D721Med (cell line): ENCODE results near the gene TBC1D8.
A peak's percentile ranks its signal among the peaks of the same experiment; 100 is the strongest.

ENCODE experiments used
- DNase-seq: peaks from one replicate; pipeline ENCODE4 v3.0.0; 2011; ENCODE audit warnings: low spot score; ENCODE audit not compliant: insufficient read length
- FAIRE-seq: peaks from 2 replicates; lab custom pipeline; 2011; peaks lifted over from hg19 to GRCh38; lab: Jason Lieb, UNC
- CTCF ChIP-seq: IDR thresholded peaks from 2 replicates; pipeline ENCODE4 v1.5.1; 2012; ENCODE audit warnings: mild to moderate bottlenecking, control low read depth; ENCODE audit not compliant: insufficient read depth; ENCODE audit errors: missing control alignments

The TBC1D8 gene

DNA sequence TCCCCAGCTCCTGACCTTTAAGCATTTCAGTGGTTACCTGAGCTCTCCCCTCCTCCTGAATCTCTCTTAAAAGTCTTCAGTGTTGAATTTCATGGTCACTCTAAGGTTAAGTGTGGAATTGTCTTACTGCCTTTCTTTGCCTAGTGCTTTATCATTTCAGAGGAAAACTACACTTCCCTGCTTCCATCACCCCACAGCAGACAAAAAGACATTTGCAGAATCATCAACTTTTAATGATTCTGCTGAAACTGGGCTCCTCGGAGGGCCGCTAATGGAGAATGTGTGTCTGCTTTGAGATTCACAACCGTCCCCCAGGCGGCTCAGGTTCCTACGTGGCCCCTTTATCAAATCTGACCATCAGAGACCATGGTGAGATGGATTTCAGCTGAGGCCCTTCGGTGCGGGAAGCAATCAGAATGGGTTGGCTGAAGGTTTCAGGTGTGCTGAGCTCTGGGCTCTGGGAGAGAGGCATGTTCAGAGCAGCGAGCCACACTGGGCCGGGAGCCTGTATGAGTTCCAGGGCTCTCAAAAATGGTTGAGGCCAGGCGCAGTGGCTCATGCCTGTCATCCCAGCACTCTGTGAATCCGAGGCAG, 41.9 kb upstream of the TBC1D8 start:
- FAIRE-seq: no peak
- no peak for DNase-seq
- no peak for TF ChIP-seq CTCF

GRCh38 chr2:101190747-101191516, 39.8 kb upstream of the TBC1D8 start:
- no peak for TF ChIP-seq CTCF
- DNase-seq (no peak), FAIRE-seq (no peak)

DNA sequence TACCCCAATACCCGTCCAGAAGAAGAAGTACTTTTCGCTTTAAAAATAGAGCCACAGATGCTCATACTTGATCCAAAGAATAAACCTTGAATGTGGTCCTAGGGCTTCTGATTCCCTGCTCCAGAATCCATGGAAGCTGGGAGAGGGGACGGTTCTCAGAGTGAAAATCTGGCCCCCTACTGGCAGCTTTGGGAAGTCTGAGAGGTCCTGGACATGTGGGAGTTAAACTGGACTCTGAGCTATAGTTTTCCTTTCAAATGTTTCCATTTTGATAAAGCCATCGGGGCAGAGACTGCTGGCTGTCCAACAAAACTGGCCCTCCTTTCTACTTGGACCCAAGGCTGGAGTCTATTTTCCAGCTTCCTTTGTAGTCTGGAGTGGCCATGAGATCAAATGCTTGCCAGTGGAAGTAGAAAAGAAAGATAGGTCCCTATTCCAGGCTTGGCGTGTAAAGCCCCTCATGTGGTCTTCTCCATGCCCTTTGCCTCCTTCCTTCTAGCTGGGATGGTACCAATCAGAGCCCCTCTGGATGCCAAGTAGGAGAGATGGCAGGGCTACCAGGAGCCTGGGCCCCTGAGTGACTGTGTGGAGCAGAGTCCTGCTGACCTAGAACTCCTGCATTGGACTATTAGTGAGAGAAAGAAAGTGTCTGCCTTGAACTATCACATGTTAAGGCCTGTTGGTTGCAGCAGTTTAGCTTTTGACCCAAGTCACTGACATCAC, 37.7 kb upstream of the TBC1D8 start:
- peak; percentile 49 for TF ChIP-seq CTCF
- FAIRE-seq (no peak), DNase-seq (no peak)

DNA sequence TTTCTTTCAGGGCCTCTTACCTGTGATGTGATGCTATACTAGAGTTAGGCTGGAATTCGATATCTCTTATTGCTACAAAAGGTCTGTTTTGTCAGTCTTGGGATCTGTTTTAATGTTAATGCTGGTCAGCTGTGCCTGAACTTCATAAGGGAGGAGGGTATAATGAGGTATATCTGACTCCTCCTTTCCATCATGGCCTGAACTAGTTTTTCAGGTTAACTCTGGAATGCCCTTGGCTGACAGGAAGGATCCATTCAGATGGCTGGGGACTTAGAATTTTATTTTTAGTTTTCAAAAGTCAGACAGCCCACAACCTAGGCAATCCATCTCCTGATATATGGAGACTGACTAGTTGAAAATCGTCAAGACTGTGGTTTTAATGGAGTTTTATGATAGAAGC, 35.9 kb upstream of the TBC1D8 start:
- no peak for DNase-seq
- FAIRE-seq: no peak
- no peak for TF ChIP-seq CTCF

DNA sequence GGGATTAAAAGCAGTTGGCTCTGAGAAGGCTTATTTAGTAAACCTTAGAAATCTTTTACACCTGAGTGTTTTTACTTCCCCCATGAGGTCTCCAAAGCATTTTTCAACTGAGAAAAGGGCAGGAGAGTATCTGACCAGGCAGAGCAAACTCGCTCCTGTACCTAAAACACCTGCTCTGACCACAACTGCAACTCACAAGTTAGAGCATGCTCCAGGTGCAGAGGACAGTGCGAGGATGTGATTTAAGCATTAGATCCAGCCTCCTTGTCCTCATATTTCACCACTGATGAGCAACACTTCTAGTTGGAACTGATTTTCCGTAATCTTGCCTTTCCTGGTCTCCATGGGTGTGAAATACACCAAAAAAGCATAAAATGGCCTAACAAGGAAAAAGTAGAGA, 34.5 kb upstream of the TBC1D8 start:
- no peak for DNase-seq
- no peak for FAIRE-seq
- TF ChIP-seq CTCF: no peak

GRCh38 chr2:101185085-101185484, 33.9 kb upstream of the TBC1D8 start:
- no peak for TF ChIP-seq CTCF
- FAIRE-seq (no peak), DNase-seq (no peak)
